ENCODE data around the gene NANS. TPM values are rescaled to one million over a fixed set of nuclear protein-coding genes. Genes with fewer than 3 reads are reported as not detected.
A peak's percentile ranks its signal among the peaks of the same experiment; 100 is the strongest.

The NANS gene
- total and polyA plus RNA-seq, 2 of the 13 experiments (the other 11 are each of a cell fraction or from before 2014, with no cell fraction given), result 86.9 to 203 TPM

- no peak for TF ChIP-seq TRAFD1 (CRISPR knock-in tag; IDR thresholded peaks at IDR 0.05; ENCODE audit: borderline replicate concordance)
- no peak for TF ChIP-seq ZNF782 (CRISPR knock-in tag; IDR thresholded peaks at IDR 0.05; ENCODE audit: borderline replicate concordance)
- TF ChIP-seq ZNF710 (CRISPR knock-in tag; IDR thresholded peaks at IDR 0.05; ENCODE audit: borderline replicate concordance), result 0 out of 2 replicates have a peak, but pooled peaks have one; percentile 12
- 0 out of 2 replicates have a peak, but pooled peaks have one; percentile 55 for TF ChIP-seq GLI4 (CRISPR knock-in tag; IDR thresholded peaks at IDR 0.05; ENCODE audit: borderline replicate concordance)
- TF ChIP-seq HNRNPLL (IDR thresholded peaks at IDR 0.05; ENCODE audit: low read depth, low read length, poor library complexity, severe bottlenecking), result peak; percentile 60
- TF ChIP-seq ZNF235 (CRISPR knock-in tag; IDR thresholded peaks at IDR 0.05; ENCODE audit: borderline replicate concordance), result peak; percentile 73; the same call in 1 of the 2 replicates
- no peak for TF ChIP-seq ZNF207 (IDR thresholded peaks at IDR 0.05; ENCODE audit: borderline replicate concordance)
- TF ChIP-seq, protein P1, sequence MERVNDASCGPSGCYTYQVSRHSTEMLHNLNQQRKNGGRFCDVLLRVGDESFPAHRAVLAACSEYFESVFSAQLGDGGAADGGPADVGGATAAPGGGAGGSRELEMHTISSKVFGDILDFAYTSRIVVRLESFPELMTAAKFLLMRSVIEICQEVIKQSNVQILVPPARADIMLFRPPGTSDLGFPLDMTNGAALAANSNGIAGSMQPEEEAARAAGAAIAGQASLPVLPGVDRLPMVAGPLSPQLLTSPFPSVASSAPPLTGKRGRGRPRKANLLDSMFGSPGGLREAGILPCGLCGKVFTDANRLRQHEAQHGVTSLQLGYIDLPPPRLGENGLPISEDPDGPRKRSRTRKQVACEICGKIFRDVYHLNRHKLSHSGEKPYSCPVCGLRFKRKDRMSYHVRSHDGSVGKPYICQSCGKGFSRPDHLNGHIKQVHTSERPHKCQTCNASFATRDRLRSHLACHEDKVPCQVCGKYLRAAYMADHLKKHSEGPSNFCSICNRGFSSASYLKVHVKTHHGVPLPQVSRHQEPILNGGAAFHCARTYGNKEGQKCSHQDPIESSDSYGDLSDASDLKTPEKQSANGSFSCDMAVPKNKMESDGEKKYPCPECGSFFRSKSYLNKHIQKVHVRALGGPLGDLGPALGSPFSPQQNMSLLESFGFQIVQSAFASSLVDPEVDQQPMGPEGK (CRISPR knock-in tag; IDR thresholded peaks at IDR 0.05), result no peak; the same call in none of the 2 replicates
- TF ChIP-seq ZNF282 (IDR thresholded peaks at IDR 0.05; ENCODE audit: partially characterized antibody), result no peak
- no peak for TF ChIP-seq ZNF674 (CRISPR knock-in tag; IDR thresholded peaks at IDR 0.05; ENCODE audit: low read depth)
- TF ChIP-seq, protein P2, sequence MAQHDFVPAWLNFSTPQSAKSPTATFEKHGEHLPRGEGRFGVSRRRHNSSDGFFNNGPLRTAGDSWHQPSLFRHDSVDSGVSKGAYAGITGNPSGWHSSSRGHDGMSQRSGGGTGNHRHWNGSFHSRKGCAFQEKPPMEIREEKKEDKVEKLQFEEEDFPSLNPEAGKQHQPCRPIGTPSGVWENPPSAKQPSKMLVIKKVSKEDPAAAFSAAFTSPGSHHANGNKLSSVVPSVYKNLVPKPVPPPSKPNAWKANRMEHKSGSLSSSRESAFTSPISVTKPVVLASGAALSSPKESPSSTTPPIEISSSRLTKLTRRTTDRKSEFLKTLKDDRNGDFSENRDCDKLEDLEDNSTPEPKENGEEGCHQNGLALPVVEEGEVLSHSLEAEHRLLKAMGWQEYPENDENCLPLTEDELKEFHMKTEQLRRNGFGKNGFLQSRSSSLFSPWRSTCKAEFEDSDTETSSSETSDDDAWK (CRISPR knock-in tag; IDR thresholded peaks at IDR 0.05), result no peak
- no peak for TF ChIP-seq RFX3 (CRISPR knock-in tag; IDR thresholded peaks at IDR 0.05)
- TF ChIP-seq STAG1 (CRISPR knock-in tag; IDR thresholded peaks at IDR 0.05), result peak; percentile 81
- TF ChIP-seq, protein P3, sequence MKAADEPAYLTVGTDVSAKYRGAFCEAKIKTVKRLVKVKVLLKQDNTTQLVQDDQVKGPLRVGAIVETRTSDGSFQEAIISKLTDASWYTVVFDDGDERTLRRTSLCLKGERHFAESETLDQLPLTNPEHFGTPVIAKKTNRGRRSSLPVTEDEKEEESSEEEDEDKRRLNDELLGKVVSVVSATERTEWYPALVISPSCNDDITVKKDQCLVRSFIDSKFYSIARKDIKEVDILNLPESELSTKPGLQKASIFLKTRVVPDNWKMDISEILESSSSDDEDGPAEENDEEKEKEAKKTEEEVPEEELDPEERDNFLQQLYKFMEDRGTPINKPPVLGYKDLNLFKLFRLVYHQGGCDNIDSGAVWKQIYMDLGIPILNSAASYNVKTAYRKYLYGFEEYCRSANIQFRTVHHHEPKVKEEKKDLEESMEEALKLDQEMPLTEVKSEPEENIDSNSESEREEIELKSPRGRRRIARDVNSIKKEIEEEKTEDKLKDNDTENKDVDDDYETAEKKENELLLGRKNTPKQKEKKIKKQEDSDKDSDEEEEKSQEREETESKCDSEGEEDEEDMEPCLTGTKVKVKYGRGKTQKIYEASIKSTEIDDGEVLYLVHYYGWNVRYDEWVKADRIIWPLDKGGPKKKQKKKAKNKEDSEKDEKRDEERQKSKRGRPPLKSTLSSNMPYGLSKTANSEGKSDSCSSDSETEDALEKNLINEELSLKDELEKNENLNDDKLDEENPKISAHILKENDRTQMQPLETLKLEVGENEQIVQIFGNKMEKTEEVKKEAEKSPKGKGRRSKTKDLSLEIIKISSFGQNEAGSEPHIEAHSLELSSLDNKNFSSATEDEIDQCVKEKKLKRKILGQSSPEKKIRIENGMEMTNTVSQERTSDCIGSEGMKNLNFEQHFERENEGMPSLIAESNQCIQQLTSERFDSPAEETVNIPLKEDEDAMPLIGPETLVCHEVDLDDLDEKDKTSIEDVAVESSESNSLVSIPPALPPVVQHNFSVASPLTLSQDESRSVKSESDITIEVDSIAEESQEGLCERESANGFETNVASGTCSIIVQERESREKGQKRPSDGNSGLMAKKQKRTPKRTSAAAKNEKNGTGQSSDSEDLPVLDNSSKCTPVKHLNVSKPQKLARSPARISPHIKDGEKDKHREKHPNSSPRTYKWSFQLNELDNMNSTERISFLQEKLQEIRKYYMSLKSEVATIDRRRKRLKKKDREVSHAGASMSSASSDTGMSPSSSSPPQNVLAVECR (CRISPR knock-in tag; IDR thresholded peaks at IDR 0.05; ENCODE audit: borderline replicate concordance), result peak; percentile 90
- peak; percentile 34; the same call in 1 of the 2 replicates for TF ChIP-seq MED1 (CRISPR knock-in tag; IDR thresholded peaks at IDR 0.05)
- no peak; the same call in 1 of the 2 replicates for TF ChIP-seq SOX5 (CRISPR knock-in tag; IDR thresholded peaks at IDR 0.05; ENCODE audit: borderline replicate concordance)
Observed at GRCh38 chr9:98118640-98119601, 62.4 kb downstream of the NANS start, which contains the start of gene TRIM14 (continued).

Measured in HepG2 (cell line).